KMS-11 (cell line): Measurements from ENCODE around the gene ATRN.

Experiments
- H2AFZ ChIP-seq: fragments of 200-600 bp; sonication (generic); 2 replicates; pipeline ENCODE4 v1.6.1; 2016; ENCODE audit warnings: antibody characterized with exemption, mixed run types, low read depth
- H3K27ac ChIP-seq: fragments of 200-600 bp; sonication (generic); 2 replicates; pipeline ENCODE4 v1.6.1; 2016; ENCODE audit warnings: mild to moderate bottlenecking, mixed run types
- H3K27me3 ChIP-seq: fragments of 200-600 bp; sonication (generic); 2 replicates; pipeline ENCODE4 v1.6.1; 2017; ENCODE audit warnings: mild to moderate bottlenecking, low read depth, mixed run types, moderate library complexity; ENCODE audit not compliant: insufficient read depth
- H3K36me3 ChIP-seq: fragments of 200-600 bp; sonication (generic); 2 replicates; pipeline ENCODE4 v1.6.1; 2017; ENCODE audit warnings: mild to moderate bottlenecking, mixed run types; ENCODE audit not compliant: insufficient read depth
- H3K4me1 ChIP-seq: fragments of 200-600 bp; sonication (generic); 2 replicates; pipeline ENCODE4 v1.6.1; 2016; ENCODE audit warnings: mild to moderate bottlenecking, low read depth, mixed run types; ENCODE audit not compliant: poor library complexity, severe bottlenecking
- H3K4me2 ChIP-seq: fragments of 200-600 bp; sonication (generic); 2 replicates; pipeline ENCODE4 v1.7.0; 2016; ENCODE audit warnings: mild to moderate bottlenecking, mixed run types
- H3K4me3 ChIP-seq: fragments of 200-600 bp; sonication (generic); IDR thresholded peaks from 2 replicates; pipeline ENCODE4 v1.6.1; 2017; ENCODE audit warnings: low read depth, low read length, mixed read lengths; ENCODE audit not compliant: insufficient read depth
- H3K79me2 ChIP-seq: fragments of 200-600 bp; sonication (generic); 2 replicates; pipeline ENCODE4 v1.6.1; 2016; ENCODE audit warnings: low read depth, mixed run types; ENCODE audit not compliant: insufficient read depth
- H3K9ac ChIP-seq: fragments of 200-600 bp; sonication (generic); 2 replicates; pipeline ENCODE4 v1.6.1; 2016; ENCODE audit warnings: mild to moderate bottlenecking, mixed run types
- H4K20me1 ChIP-seq: fragments of 200-600 bp; sonication (generic); 2 replicates; pipeline ENCODE4 v1.6.1; 2016; ENCODE audit warnings: mild to moderate bottlenecking, mixed run types; ENCODE audit not compliant: insufficient read depth
- TF ChIP-seq, protein P1 (sequence below): fragments of 200-600 bp; sonication (generic); conservative IDR thresholded peaks from 2 replicates; pipeline ENCODE4 v1.6.1; 2017; ENCODE audit warnings: low read depth, mild to moderate bottlenecking, antibody characterized with exemption, low read length, moderate library complexity, mixed read lengths

ATRN gene

GRCh38 chr20:3459881-3460307 is 10.9 kb upstream of the ATRN start:
- Histone ChIP-seq H3K27me3 (no peaks in the 10 kb centered on the region), H3K9ac (no peak overlapping the region), H3K4me1 (no peaks in the 10 kb centered on the region), H3K36me3 (no peaks in the 10 kb centered on the region), H4K20me1 (no peaks in the 10 kb centered on the region), H3K4me3 (no peak overlapping the region), H3K4me2 (no peak overlapping the region), H3K27ac (no peak overlapping the region), H2AFZ (no peak overlapping the region), H3K79me2 (no peaks in the 10 kb centered on the region)
- TF ChIP-seq, protein P1, sequence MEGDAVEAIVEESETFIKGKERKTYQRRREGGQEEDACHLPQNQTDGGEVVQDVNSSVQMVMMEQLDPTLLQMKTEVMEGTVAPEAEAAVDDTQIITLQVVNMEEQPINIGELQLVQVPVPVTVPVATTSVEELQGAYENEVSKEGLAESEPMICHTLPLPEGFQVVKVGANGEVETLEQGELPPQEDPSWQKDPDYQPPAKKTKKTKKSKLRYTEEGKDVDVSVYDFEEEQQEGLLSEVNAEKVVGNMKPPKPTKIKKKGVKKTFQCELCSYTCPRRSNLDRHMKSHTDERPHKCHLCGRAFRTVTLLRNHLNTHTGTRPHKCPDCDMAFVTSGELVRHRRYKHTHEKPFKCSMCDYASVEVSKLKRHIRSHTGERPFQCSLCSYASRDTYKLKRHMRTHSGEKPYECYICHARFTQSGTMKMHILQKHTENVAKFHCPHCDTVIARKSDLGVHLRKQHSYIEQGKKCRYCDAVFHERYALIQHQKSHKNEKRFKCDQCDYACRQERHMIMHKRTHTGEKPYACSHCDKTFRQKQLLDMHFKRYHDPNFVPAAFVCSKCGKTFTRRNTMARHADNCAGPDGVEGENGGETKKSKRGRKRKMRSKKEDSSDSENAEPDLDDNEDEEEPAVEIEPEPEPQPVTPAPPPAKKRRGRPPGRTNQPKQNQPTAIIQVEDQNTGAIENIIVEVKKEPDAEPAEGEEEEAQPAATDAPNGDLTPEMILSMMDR = no peak

DNA sequence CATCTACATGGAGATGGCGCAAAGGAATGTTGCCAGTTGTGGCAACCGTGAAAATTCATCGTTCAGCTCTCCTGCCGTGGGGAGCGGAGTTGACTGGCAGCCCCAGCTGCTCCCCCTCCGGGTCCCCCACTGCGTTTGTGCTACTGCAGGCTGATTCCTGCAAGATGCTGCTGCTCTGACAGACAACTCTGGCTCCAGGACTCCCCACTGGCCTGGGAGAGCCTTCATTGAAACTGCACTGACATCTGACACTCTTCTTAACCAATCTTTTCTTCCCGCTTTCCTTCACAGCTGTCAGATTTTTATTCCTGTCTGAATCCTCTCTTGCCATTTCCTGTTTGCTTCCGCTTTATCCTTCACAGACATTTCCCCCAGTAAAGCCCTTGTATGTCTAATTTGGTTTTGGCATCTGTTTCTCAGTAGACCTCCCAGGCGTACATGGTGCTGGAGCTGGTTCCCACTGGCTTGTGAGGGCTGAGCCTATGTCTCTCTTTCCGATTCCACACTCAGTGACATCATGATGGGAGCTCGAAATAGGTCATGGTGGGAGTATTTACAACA is 9.5 kb upstream of the ATRN start:
- TF ChIP-seq, protein P1 = no peak
- H2AFZ ChIP-seq = no peak overlapping the region
- no peak overlapping the region for H3K4me3 ChIP-seq
- no peaks in the 10 kb centered on the region for H3K79me2 ChIP-seq
- H3K36me3 ChIP-seq = no peaks in the 10 kb centered on the region
- no peak overlapping the region for H3K4me2 ChIP-seq
- no peaks in the 10 kb centered on the region for H4K20me1 ChIP-seq
- no peaks in the 10 kb centered on the region for H3K4me1 ChIP-seq
- H3K27ac ChIP-seq = no peak overlapping the region
- H3K27me3 ChIP-seq = no peaks in the 10 kb centered on the region
- no peak overlapping the region for H3K9ac ChIP-seq

- no peak overlapping the region for H3K4me3 ChIP-seq
- TF ChIP-seq, protein P1 = no peak
- H2AFZ ChIP-seq = no peak overlapping the region
- H3K4me2 ChIP-seq = no peak overlapping the region
- no peaks in the 10 kb centered on the region for H3K4me1 ChIP-seq
- H3K27ac ChIP-seq = no peak overlapping the region
- no peak overlapping the region for H3K9ac ChIP-seq
- H3K27me3 ChIP-seq = no peaks in the 10 kb centered on the region
- H3K36me3 ChIP-seq = no peaks in the 10 kb centered on the region
- H3K79me2 ChIP-seq = no peaks in the 10 kb centered on the region
- no peaks in the 10 kb centered on the region for H4K20me1 ChIP-seq
Observed at GRCh38 chr20:3461911-3462677, 8.7 kb upstream of the ATRN start.

DNA sequence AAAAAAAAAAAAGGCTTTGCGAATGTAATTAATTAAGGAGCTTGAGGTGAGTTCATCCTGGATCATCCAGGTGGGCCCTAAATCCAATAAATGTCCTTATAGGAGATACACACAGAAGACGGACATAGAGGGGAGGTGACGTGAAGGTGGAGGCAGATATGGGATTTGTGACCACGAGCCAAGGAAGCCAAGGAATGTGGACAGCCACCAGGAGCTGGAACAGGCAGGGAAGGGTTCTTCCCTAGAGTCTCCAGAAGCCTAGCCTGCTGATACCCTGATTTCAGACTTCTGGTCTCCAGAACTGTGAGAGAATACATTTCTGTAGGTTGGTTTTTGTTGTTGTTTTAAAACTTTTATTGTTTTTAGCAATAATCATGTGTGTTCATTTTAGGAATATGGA is 6.7 kb upstream of the ATRN start:
- no peaks in the 10 kb centered on the region for H3K79me2 ChIP-seq

More for the DNA sequence above, 6.7 kb upstream of the ATRN start:
- no peaks in the 10 kb centered on the region for H3K36me3 ChIP-seq
- TF ChIP-seq, protein P1 = no peak
- no peak overlapping the region for H2AFZ ChIP-seq
- no peaks in the 10 kb centered on the region for H4K20me1 ChIP-seq
- no peak overlapping the region for H3K9ac ChIP-seq
- no peak overlapping the region for H3K4me3 ChIP-seq
- no peak overlapping the region for H3K4me2 ChIP-seq
- no peaks in the 10 kb centered on the region for H3K4me1 ChIP-seq
- H3K27ac ChIP-seq = no peak overlapping the region
- no peaks in the 10 kb centered on the region for H3K27me3 ChIP-seq
